HepG2 (cell line): Measurements from ENCODE around the gene GPC3. TPM values are rescaled to one million over a fixed set of nuclear protein-coding genes. Genes with fewer than 3 reads are reported as not detected.

Source experiments
- ATF5 ChIP-seq: sonication (generic); formaldehyde crosslinking; IDR thresholded peaks from 2 replicates; pipeline ENCODE4 v1.4.0; 2020; ENCODE audit warnings: mild to moderate bottlenecking, low read depth, missing genetic modification reagents
- BRCA1 ChIP-seq: sonication (generic); formaldehyde crosslinking; IDR thresholded peaks from 2 replicates; pipeline ENCODE4 v1.4.0; 2020; ENCODE audit warnings: missing genetic modification reagents
- CCAR2 ChIP-seq: fragments of 200-400 bp; formaldehyde crosslinking; optimal IDR thresholded peaks from 2 replicates; pipeline ENCODE3; 2018; ENCODE audit warnings: low read depth, mild to moderate bottlenecking, low read length, moderate library complexity
- EP300 ChIP-seq, 3 experiments: sonication (generic) in 1 of 3; formaldehyde crosslinking in 1 of 3; IDR thresholded peaks; 2 replicates each; pipeline versions ENCODE4 v1.5.1 to v1.6.1; 2011 to 2020; ENCODE audit warnings: low read depth in 2 of 3, low read length in 2 of 3, borderline replicate concordance in 1 of 3, improper control_type of control experiment in 1 of 3, mild to moderate bottlenecking in 1 of 3, missing genetic modification reagents in 1 of 3, moderate library complexity in 1 of 3
- ESRRA ChIP-seq: sonication (generic); formaldehyde crosslinking; IDR thresholded peaks from 2 replicates; pipeline ENCODE4 v1.5.1; 2020; ENCODE audit warnings: mild to moderate bottlenecking, low read depth, missing genetic modification reagents
- ETV5 ChIP-seq: IDR thresholded peaks from 2 replicates; pipeline ENCODE4 v1.6.1; 2018; ENCODE audit warnings: missing biosample characterization, missing genetic modification reagents, inconsistent platforms, borderline replicate concordance
- FOXO4 ChIP-seq: sonication (generic); formaldehyde crosslinking; conservative IDR thresholded peaks from 2 replicates; pipeline ENCODE4 v1.8.1; 2023; ENCODE audit warnings: missing genetic modification reagents
- KDM5A ChIP-seq: fragments of 200-600 bp; sonication (generic); IDR thresholded peaks from 2 replicates; pipeline ENCODE4 v1.7.0; 2018; ENCODE audit warnings: antibody characterized with exemption, mild to moderate bottlenecking, low read length, borderline replicate concordance
- SMC3 ChIP-seq: IDR thresholded peaks from 2 replicates; pipeline ENCODE4 v1.6.1; 2011; ENCODE audit warnings: low read length, improper control_type of control experiment
- SNAPC2 ChIP-seq: sonication (generic); formaldehyde crosslinking; IDR thresholded peaks from 2 replicates; pipeline ENCODE4 v1.8.1; 2022; ENCODE audit warnings: mild to moderate bottlenecking, missing genetic modification reagents
- SNRNP70 ChIP-seq: fragments of 200-400 bp; formaldehyde crosslinking; IDR thresholded peaks from 2 replicates; pipeline ENCODE4 v1.6.1; 2017; ENCODE audit warnings: mild to moderate bottlenecking, low read depth, low read length, moderate library complexity
- SYNCRIP ChIP-seq: fragments of 200-400 bp; formaldehyde crosslinking; IDR thresholded peaks from 2 replicates; pipeline ENCODE4 v1.6.1; 2018; ENCODE audit warnings: mild to moderate bottlenecking, low read depth, low read length; ENCODE audit not compliant: insufficient read depth
- TCF12 ChIP-seq, 2 experiments: fragments of 450-650 bp in 1 of 2; sonication (generic) in 1 of 2; formaldehyde crosslinking in 1 of 2; IDR thresholded peaks; 2 replicates each; pipeline versions ENCODE4 v1.6.1 to v1.8.0; 2017 to 2022; ENCODE audit warnings: antibody characterized with exemption in 1 of 2, mild to moderate bottlenecking in 1 of 2, missing genetic modification reagents in 1 of 2, moderate library complexity in 1 of 2
- TCF7L2 ChIP-seq: IDR thresholded peaks from 2 replicates; pipeline ENCODE4 v1.6.1; 2011; ENCODE audit warnings: mild to moderate bottlenecking, low read depth, low read length, moderate library complexity
- TFDP1 ChIP-seq: IDR thresholded peaks from 2 replicates; pipeline ENCODE4 v1.6.1; 2016; ENCODE audit warnings: missing compliant biosample characterization, missing genetic modification reagents, borderline replicate concordance
- YEATS4 ChIP-seq: sonication (generic); formaldehyde crosslinking; IDR thresholded peaks from 2 replicates; pipeline ENCODE4 v1.4.0; 2020; ENCODE audit warnings: missing genetic modification reagents, borderline replicate concordance
- ZEB1 ChIP-seq: IDR thresholded peaks from 2 replicates; pipeline ENCODE4 v1.6.1; 2012; ENCODE audit warnings: mild to moderate bottlenecking, low read depth, inconsistent platforms; ENCODE audit not compliant: insufficient replicate concordance
- ZNF276 ChIP-seq: sonication (generic); formaldehyde crosslinking; IDR thresholded peaks from 2 replicates; pipeline ENCODE4 v1.4.0; 2020; ENCODE audit warnings: mild to moderate bottlenecking, low read depth, missing genetic modification reagents
- ZNF3 ChIP-seq: IDR thresholded peaks from 2 replicates; pipeline ENCODE4 v1.7.0; 2017; ENCODE audit warnings: inconsistent platforms
- ZNF496 ChIP-seq: sonication (generic); formaldehyde crosslinking; IDR thresholded peaks from 2 replicates; pipeline ENCODE4 v1.8.1; 2023; ENCODE audit warnings: mild to moderate bottlenecking, moderate library complexity, missing genetic modification reagents; ENCODE audit not compliant: insufficient replicate concordance
- ZNF572 ChIP-seq: sonication (generic); formaldehyde crosslinking; IDR thresholded peaks from 2 replicates; pipeline ENCODE4 v1.5.1; 2020; ENCODE audit warnings: mild to moderate bottlenecking, missing genetic modification reagents
- ZNF704 ChIP-seq: sonication (generic); formaldehyde crosslinking; IDR thresholded peaks from 2 replicates; pipeline ENCODE4 v1.8.1; 2023; ENCODE audit warnings: mild to moderate bottlenecking, inconsistent platforms, moderate library complexity, missing genetic modification reagents, borderline replicate concordance
- polyA plus RNA-seq, 8 experiments: library from polyadenylated mRNA; depleted of rRNA in 3 of 8; stranded (reverse) in 7 of 8; unstranded in 1 of 8; fragments of >200 nt; fragmentation: Illumina TruSeq in 4 of 8; extraction: Trizol in 4 of 8; gene quantifications; 2 replicates each; pipeline versions ENCODE4 v1.2.1 to v1.2.3, GENCODE V29; 2011 to 2016; ENCODE audit warnings: low read depth in 4 of 8, missing spikeins in 1 of 8, mixed read lengths in 1 of 8; ENCODE audit not compliant: insufficient read depth in 1 of 8
- total RNA-seq, 5 experiments: library from RNA; depleted of rRNA; stranded (reverse); fragments of >200 nt; fragmentation: Illumina TruSeq; extraction: Trizol; gene quantifications; 2 replicates each; pipeline ENCODE4 v1.2.3, GENCODE V29; 2016; ENCODE audit warnings: low read depth in 1 of 5

The GPC3 gene
- total and polyA plus RNA-seq, 2 of the 13 experiments (the other 11 are each of a cell fraction or from before 2014, with no cell fraction given) = 1,799 to 3,263 TPM

DNA sequence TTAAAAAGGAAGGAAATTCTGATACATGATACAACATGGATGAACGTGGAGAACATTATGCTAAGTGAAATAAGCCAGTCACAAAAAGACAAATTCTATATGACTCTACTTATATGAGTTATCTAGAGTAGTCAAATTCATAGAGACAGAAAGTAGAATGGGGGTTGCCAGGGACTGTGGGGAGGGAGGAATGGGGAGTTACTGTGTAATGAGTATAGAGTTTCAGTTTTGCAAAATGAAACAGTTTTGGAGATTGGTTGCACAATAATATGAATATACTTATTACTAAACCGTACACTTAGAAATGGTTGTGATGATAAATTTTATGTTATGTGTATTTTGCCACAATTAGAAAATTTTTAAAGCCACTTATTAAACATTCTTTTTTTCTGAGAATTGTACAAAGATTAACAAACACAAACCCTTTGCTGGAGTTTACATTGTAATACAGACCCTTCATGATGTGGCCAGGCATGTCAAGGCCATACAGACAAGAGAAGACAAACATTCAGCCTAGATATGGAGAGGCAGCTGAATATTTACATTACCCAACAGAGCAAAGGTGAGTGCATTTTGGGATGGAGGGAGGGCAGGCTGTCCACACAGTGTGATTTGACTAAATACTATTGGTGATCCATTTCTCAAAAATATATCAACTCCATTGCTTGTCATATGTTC, 21.2 kb upstream of the GPC3 start (continued):
- TF ChIP-seq ZNF704 (no peak), ZNF496 (CRISPR knock-in tag) (no peak), SNAPC2 (CRISPR knock-in tag) (no peak), EP300 (IDR thresholded peaks at IDR 0.05; ENCODE audit: low read depth in 2 of 2, low read length in 2 of 2) (peak in 1 of 2 experiments; percentile 96; a peak in 2 of 4 replicates), EP300 (CRISPR knock-in tag; IDR thresholded peaks at IDR 0.05; ENCODE audit: borderline replicate concordance) (peak; percentile 93), CCAR2 (no peak), ATF5 (CRISPR knock-in tag) (no peak), SYNCRIP (no peak), ZNF3 (CRISPR knock-in tag) (no peak), ETV5 (CRISPR knock-in tag) (peak; percentile 54; the same call in 1 of the 2 replicates), ZNF276 (CRISPR knock-in tag) (no peak), SNRNP70 (no peak), SMC3 (no peak), KDM5A (no peak), YEATS4 (CRISPR knock-in tag) (no peak), TCF7L2 (no peak), TFDP1 (CRISPR knock-in tag) (no peak), BRCA1 (CRISPR knock-in tag) (no peak), ESRRA (CRISPR knock-in tag) (no peak), ZNF572 (CRISPR knock-in tag) (no peak), FOXO4 (CRISPR knock-in tag) (no peak), ZEB1 (no peak), TCF12 (IDR thresholded peaks at IDR 0.05) (no peak), TCF12 (CRISPR knock-in tag; IDR thresholded peaks at IDR 0.05) (no peak)
